NCI-H446 treated with DMSO at 0.1 percent for 48 hours (cell line): Measurements from ENCODE around the gene SPTBN1.

Source experiments
- DNase-seq: peaks from one replicate; lab custom pipeline; 2025; lab: John Stamatoyannopoulos, UW

Gene SPTBN1

DNA sequence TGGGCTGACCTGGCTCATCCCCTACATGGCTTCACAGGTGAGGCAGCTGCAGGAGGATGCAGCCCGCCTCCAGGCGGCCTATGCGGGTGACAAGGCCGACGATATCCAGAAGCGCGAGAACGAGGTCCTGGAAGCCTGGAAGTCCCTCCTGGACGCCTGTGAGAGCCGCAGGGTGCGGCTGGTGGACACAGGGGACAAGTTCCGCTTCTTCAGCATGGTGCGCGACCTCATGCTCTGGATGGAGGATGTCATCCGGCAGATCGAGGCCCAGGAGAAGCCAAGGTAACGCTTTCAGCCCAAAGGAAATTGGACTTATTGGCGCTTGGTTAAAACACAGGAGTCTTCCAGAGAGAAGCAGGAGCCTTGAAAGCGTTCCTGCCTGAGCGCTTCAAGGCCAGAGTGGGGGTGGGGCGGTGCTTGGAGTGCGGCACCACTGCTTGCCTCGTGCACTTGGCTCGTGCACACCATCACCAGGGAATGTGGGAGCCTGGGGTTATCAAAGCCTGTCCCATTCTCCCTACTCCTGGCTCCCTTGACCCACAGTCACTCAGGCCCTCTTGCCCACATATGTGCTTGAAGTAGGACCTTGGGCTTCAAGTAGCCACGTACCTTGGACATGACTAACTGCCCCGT, 197.6 kb downstream of the SPTBN1 start:
- DNase-seq: no peak

DNA sequence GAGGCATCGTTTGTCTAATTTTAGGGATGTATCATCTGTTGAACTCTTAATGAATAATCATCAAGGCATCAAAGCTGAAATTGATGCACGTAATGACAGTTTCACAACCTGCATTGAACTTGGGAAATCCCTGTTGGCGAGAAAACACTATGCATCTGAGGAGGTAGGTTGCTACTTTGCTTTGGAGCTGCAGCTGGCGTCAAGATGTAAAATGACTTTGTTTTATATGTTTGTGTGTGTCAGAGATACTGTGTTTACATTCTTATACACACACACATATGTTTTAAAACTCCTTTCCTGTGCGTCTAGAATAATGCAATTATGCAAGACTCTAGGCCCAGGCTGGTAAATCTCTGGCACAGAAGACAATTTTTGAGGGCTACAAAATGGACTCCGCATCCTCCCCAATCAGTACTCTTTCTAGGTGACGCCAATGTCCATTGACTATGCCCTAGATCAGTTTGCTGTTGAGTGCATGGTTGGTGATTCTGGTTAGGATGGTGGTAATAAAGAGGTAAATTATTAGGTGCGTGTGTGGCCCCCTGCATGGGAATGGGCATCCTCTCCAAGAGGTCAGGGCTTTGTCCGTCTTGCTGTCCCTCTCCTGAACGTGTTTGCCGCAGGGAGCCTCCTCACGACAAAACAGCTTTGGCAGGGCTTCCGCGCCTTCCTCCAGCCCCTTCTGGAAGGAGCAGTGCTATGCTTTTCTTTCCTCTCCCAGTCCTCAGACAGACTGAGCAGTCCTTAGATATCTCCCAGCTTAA, 199.1 kb downstream of the SPTBN1 start:
- no peak for DNase-seq

DNA sequence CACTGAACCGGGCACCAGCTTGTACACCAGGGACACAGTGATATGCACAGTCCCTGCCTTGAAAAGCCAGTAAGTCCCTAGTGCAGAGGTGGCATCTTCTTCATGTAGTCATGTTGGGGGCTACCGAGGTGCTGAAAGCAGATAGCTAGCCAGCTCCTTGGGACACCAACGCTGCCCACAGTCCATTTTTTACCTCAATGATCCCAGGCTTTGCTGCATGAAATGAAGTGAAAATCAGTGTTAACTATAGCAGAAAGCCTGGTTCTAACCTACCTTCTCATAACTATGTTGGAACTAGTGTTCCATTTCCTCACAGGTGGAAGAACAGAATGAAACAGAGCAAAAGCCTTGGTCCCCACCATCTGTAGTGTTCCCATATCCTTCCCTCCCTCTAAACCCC, 200.7 kb downstream of the SPTBN1 start:
- no peak for DNase-seq

DNA sequence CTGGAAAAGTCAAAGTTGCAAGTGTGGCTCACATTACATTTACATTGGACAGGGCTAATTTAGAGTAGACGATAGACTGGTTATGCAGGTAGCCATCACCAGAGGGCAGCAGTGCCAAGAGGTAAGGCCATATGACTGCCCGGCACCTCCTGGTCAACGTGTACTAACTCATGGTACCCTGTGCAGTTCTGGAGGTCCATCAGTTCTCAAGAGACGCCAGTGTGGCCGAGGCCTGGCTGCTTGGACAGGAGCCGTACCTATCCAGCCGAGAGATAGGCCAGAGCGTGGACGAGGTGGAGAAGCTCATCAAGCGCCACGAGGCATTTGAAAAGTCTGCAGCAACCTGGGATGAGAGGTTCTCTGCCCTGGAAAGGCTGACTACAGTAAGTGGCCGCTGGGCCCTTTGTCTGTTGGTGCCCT, 201.5 kb downstream of the SPTBN1 start:
- no peak for DNase-seq

DNA sequence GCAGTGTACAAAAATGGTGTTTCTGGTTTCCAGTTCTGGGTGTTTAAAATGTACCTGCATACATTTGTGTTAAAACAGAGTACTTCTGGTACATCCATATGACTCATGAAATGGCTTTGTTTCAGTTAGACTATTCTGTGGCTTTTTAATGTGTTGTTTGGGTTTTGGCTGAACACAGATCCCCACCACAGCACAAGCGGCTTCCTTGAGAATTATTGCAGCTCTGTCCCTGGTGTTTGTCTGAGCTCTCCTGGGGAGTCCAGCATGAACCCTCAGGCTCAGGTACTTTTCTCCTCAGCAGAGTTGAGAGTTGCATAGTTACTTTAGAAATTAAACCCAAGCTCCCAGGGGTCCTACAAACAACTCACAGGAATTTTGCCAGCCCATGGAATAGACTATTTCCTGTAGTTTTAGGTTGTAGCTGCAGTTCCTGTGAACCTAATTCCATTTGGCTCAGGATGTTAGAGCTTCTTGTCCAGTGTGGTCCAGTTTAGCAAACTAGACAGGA, 202.5 kb downstream of the SPTBN1 start:
- DNase-seq: no peak

DNA sequence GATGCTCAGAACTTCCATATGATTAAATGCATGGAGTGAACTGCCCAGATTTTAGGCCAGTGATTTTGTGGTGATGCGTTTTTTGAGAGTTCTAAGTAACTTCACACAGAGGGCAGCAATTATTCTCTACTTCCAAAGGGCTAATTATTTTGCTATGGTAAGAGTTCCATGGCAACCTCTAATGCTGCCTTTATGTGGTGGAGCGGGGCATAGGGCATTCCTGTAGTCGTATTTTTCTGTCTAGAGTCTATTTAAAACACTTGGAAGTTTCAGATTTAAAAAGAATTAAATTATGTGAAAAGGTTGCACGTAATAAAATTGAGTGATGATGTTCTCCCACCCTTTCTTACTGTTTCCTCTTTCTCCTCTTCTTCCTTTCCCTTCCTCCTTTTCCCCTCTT, 203.4 kb downstream of the SPTBN1 start:
- DNase-seq: no peak

DNA sequence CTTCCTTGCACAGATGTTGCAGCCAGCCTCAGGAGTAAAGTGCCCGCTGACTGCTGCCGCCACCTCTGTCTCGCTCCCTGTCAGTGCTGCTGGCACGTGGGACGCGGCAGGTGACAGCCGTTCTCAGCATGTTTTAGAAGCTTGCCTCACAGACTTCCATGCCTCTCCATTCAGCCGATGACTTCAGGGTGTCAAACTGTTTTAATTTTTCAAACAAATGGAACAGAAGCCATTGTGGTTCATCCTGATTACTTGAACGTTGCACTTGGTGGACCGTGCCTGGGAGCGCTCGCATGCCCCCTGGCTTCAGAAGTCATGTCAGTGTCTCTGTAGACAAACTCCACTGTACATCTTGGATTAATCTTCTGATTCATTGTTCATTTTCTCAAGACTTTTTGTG, 204.6 kb downstream of the SPTBN1 start:
- DNase-seq: no peak

DNA sequence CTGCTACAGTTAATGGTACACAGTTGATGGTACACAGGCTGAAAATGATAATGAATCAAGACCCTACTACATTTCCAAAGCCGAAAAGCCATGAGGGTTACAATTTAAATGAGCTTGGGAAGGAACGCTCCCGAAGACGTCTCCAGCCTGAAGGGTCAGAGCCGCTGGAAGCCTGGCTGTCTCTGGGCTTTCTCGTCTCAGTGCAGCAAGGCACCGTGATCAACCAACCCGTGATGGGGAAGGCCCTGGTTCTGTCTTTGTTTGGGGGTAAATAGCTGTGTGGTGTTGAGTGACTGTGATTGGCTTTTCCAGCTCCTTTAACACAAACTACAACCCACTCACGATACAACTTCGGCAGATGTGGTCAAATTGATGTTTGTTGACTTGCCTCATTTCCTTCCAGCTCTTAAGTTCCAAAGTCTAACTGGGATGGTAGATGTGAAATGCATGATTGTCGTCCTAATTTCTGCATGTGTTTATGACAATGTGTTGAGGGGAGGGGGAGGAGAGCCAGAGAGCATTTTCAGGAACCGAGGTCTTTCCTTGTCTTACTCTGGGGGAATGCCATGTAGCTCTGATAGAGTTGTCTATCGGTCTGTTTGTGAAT, 207.4 kb downstream of the SPTBN1 start:
- DNase-seq: no peak

DNA sequence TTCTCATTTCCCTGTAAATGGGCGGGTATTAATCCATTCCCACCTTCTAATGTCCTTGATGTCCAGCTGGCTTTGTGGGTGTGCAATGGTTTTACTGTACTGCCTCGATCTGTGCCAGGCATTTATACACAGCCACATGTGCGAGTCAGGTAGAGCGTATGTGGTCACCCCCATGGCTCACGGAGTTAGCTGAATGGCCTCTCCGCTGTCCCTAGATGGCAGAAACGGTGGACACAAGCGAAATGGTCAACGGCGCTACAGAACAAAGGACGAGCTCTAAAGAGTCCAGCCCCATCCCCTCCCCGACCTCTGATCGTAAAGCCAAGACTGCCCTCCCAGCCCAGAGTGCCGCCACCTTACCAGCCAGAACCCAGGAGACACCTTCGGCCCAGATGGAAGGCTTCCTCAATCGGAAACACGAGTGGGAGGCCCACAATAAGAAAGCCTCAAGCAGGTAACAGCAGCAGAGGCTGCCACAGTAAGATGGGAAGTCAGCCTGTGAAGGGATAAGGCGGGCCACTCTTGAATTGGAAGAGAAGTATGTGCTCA, 208.2 kb downstream of the SPTBN1 start:
- DNase-seq: no peak

DNA sequence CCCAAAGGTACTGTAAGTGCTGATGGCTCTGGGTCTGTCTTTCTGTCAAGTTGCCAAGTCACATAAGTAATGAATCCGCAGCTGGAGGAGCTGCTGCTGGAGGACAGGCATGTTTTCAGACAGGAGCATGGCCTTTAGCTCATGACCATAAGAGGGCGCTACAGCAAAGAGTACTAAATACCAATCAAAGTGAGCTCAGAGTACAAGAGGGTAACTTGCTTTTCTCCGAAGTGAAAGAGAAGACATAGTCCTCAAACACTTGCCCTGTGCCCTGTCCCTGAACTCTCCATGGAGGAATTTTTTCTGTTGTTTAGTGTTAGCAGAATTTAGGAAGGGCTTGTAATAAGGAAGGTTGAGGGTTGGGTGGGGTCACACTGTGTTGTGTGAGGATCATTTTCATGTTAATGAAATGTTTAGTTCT, 209.3 kb downstream of the SPTBN1 start:
- DNase-seq: peak; percentile 42

DNA sequence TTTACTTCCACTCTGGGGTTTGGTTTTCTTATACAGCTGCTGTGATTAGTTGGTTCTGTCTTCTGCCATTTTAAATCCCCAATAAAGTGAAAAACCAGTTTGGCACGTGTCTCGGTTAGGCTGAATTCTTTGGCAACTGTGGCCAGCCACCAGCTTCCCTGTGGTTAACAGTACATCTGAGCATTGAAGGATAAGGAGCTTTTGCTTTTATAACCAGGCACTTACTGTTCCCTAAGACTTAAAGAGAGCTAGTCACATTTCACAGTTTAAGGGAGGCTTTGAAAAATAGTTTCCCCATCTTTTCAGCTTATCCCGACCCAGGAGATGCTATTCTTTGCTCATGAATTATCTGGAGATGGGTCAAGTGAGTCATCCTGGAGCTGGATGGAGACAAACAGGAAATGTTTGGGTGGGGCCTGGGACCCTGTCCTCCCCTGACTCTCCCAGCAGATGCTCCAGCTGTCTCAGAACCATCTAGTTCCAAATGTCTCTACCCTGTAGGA, 210.1 kb downstream of the SPTBN1 start:
- peak; percentile 86 for DNase-seq

DNA sequence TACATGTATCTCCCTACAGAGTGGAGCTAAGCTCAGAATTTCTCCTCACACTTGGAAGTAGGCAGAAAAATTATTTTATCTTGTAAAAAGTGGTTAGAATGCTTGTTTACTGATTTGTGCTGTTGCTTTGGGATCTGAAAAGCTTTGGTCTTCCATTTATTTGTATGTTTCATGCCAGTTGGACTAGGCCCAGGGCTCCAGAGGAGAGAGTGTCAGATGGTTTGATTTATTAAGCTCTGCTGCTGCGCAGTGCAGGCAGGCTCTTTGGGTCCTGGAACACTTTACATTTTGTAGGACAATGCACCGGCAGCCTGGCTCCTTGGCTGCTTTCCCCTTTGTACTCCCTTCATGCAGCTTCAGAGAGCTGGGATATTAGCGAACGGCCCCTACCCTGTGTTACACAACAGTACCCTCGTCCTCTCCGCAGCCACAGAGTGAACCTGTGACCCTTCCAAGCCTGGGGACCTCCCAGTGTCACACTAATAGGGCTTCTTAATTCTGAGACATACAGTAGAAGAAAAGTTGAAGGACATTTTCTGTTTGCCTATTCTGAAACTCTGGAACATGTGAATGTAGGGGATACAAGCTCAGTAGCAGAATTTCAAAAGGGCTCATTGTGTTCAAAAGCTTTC, 210.6 kb downstream of the SPTBN1 start:
- peak; percentile 93 for DNase-seq

DNA sequence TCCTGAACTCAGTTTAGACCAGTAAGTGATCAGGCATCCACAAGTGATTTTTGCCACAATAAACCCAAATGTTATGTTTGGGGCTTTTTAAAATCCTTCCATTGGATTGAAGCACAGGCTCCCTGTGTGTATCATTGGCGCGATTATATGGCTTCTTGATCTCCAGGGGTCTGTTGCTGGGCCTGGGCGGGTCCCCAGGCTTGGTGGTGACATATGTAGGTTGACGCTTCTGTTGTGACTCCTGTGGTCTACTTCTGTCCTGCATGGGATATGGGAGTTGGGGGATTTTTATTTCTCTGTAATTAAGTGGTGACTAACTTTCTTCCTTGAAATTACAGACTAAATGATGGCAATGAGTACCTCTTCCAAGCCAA, 211.1 kb downstream of the SPTBN1 start:
- no peak for DNase-seq

DNA sequence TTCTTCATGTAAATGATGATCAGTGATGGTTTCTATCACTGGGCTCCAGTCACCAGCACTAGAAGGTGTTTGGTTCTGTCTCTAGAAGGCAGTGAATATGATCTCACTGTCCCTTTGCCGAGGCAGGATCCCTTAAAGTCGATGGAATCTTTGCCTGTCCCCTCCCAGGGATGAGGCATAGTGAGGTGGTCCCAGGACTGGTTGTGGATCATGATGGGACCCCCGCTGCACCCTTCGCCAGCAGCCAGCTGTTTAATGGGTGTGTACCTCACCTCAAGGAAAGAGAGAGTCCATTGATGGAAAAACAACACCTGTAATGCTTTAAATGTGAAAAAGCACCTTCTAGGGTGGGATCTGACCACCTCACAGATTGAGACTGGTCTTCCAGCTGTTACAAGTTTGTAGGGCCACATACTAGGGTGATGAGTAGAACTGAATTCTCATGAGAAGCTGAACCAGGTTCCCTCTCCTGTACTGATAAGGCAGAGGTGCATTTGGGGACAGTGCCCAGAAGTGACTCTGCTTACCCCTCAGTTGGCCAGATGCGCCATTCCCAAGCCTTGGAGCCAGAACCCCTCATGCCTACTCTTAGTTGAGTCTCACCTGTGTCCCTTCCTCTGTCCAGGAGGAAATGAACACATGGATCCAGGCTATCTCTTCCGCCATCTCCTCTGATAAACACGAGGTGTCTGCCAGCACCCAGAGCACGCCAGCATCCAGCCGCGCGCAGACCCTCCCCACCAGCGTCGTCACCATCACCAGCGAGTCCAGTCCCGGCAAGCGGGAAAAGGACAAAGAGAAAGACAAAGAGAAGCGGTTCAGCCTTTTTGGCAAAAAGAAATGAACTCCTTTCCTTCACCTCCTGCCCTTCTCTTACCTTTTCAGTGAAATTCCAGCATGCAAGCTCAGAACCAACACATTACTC, 211.9 kb downstream of the SPTBN1 start:
- peak; percentile 6 for DNase-seq

DNA sequence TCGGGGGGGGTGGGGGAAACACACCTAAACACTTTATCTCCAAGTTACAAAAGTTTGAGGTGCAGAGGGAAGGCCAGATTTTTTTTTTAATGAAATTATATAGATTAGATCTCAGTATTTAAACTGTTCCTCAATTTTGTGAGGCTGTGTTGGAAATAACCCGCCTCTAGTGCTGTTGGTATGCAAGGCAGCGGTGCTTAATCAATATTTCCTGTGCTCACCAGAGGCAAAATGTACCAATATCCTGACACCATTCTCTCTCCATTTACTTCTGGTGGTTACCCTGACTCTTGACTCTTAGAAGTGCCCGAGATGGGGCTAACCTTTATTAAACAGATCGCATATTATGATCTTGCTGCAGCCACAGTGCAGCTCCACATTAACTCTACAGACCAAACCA, 212.6 kb downstream of the SPTBN1 start:
- no peak for DNase-seq

DNA sequence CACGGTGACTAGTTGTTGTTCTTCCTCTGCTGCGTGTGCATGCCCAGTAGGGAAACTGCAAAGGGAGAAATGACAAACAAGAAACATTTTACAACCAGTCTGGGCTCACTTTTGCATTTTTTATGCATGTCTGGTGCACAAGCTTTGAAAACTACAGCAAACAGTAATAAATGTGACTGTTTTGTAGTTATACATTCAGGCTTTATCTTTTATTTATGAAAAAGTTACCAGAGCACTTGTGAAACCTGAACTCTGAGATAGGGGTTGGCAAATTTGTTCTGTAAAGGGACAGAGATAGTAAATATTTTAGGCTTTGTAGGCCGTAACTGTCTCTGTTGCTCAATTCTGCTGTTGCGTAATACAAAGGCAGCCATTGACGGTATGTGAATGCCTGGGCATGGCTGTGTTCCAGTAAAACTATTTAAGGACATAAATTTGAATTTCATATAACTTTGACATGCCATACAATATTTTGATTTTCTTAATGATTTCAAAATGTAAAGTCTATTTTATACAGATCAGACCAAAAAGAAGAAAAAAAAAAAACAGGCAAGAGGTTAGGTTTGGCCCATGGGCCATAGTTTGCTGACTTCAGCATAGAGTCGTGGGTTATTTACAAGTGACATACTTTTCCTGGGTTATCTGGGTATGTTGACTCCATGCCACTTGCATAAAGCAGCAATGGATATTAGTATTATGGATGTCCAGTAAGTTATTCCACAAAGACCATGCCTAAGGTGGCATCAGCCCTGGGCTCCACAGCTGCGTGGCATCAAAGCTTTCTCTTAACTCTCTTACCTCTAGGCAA, 213.8 kb downstream of the SPTBN1 start:
- DNase-seq: no peak

DNA sequence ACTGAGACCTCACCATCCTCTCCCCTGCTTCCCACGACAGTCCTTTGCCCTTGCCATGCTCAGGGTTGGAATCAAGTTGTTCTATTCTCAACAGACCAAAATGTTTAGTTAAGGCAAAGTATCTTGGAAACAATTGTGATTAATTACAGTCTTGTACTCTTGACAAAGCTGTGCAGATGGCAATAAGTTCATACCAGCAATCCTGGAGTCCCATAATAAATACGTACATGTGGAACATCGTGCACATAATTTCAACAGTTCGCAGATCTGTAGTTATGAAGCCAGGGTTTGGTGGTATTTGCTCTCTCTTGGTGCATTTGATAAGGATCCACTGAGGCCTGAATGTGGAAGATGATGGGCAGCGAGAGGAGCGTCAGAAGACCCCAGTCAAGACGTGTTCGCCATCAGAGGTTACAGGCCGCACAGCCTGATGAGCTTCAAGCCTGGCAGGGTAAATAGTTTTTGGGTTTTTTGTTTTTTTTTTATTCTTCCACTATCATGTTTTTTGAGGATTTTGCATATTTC, 214.4 kb downstream of the SPTBN1 start:
- no peak for DNase-seq

DNA sequence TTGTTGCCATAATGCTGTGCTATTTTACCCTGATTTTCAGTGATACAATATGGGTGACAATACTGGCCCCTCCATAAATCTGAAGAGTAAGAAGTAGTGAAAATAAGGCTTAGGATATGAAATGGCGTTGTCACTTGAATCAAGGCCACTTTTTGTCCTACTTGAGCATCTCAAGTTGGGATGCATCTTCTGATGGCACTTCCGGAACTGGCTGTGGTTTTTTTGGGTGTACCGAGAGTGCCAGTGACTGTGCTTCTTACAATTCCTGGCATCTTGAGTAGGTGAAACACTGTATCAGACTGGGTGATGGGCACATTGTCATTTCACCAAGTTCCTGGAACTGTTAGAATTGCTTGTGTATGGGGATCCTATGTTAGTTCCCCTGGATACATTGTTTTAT, 214.9 kb downstream of the SPTBN1 start:
- no peak for DNase-seq

DNA sequence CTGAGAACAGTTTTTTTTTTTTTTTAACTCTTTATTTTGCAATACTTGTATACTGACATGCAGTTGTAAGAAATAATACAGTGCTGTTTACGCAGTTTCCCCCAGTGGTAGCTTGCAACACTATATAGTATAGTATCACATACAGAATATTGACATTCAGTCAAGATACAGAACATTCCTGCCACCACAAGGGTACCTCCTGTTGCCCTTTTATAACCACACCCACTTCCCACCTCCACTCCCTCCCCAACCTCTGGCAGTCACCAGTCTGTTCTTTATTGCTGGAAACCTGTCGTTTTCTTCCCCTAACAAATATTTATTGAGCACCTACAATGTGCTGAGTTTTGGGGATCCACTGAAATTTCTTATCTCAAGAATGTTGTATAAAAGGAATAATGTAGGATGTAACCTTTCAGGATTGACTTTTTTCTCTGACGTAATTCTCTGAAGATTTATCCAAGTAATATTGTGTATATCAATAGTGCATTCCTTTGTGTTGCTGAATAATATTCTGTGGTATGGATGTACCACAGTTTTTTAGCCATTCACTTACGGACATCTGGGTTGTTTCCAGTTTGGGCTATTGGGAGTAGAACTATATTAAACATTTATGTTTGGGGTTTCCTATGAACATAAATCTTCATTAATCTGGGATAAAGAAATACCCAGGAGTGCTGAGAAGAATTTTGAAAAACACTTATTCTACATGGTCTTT, 215.9 kb downstream of the SPTBN1 start:
- no peak for DNase-seq
